ENCODE results near the gene BCL2L1.

DNA sequence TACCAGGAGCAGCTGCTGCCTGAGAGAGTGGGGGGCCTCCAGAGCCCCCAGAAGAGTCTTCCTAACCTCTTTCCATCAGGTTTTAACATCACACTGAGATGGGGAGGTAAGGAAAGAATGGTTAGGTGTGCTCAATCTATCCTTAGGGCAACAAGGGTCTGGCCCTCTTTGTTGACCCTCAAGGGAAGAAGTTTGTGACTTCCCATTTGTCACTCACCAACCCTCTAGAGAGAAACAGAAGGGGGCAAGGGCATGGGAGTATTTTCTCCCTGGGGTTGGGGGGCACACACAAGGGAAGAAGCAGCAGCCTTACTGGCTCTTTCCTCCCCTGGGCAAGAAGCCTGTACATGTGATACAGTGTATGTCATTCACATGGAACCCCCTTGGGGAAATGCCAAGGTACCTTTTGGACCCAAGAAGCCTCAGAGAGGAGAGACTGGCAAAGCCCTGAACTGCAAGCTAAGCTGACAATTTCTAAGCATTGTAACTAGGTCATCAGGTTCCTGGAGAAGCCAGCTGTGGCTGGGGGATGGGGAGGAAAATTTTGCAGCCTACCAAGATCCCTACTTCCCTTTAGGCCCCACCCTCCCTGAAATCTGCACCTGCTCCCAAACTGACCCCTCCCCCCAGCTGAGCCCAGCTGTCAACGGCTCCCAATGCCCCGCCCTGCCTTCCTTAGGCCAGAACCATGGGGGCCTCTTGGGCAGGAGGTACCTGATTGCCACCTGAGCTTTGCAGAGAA is 14.5 kb downstream of the BCL2L1 start:
- no peak for TF ChIP-seq GABPA (IDR thresholded peaks at IDR 0.05; ENCODE audit: low read depth)
- TF ChIP-seq, protein P1, sequence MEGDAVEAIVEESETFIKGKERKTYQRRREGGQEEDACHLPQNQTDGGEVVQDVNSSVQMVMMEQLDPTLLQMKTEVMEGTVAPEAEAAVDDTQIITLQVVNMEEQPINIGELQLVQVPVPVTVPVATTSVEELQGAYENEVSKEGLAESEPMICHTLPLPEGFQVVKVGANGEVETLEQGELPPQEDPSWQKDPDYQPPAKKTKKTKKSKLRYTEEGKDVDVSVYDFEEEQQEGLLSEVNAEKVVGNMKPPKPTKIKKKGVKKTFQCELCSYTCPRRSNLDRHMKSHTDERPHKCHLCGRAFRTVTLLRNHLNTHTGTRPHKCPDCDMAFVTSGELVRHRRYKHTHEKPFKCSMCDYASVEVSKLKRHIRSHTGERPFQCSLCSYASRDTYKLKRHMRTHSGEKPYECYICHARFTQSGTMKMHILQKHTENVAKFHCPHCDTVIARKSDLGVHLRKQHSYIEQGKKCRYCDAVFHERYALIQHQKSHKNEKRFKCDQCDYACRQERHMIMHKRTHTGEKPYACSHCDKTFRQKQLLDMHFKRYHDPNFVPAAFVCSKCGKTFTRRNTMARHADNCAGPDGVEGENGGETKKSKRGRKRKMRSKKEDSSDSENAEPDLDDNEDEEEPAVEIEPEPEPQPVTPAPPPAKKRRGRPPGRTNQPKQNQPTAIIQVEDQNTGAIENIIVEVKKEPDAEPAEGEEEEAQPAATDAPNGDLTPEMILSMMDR (IDR thresholded peaks at IDR 0.05), result no peak
- TF ChIP-seq POLR2AphosphoS5 (IDR thresholded peaks at IDR 0.05; ENCODE audit: low read depth, low read length), result no peak
- TF ChIP-seq EP300 (IDR thresholded peaks at IDR 0.05; ENCODE audit: borderline replicate concordance in 1 of 2, low read depth in 1 of 2, low read length in 1 of 2), result no peak
- no peak for TF ChIP-seq TAF1 (IDR thresholded peaks at IDR 0.05; ENCODE audit: borderline replicate concordance, low read depth, low read length)
- no peak for TF ChIP-seq MEF2A (IDR thresholded peaks at IDR 0.05; ENCODE audit: borderline replicate concordance, low read depth)
- no peak for TF ChIP-seq MAX (IDR thresholded peaks at IDR 0.05; ENCODE audit: low read depth)
- no peak for TF ChIP-seq REST (IDR thresholded peaks at IDR 0.05; ENCODE audit: low read depth, low read length)
- TF ChIP-seq RAD21 (IDR thresholded peaks at IDR 0.05; ENCODE audit: low read length), result no peak

Data from SK-N-SH (cell line).